HL-60 (cell line): ENCODE data around the gene TMOD1.

Source experiments
- GABPA ChIP-seq: IDR thresholded peaks from 2 replicates; pipeline ENCODE4 v1.6.1; 2012; ENCODE audit warnings: low read depth
- POLR2AphosphoS5 ChIP-seq: IDR thresholded peaks from 2 replicates; pipeline ENCODE4 v1.6.1; 2012; ENCODE audit warnings: low read depth
- SPI1 ChIP-seq: IDR thresholded peaks from 2 replicates; pipeline ENCODE4 v1.6.1; 2012; ENCODE audit warnings: low read depth, mild to moderate bottlenecking, borderline replicate concordance
- TF ChIP-seq, protein P1 (sequence below): IDR thresholded peaks from one replicate; pipeline ENCODE4 v1.5.1; 2011; ENCODE audit warnings: low read length, control low read depth, inconsistent platforms; ENCODE audit not compliant: insufficient read depth
- TF ChIP-seq, protein P2 (sequence below): IDR thresholded peaks from 2 replicates; pipeline ENCODE4 v1.6.1; 2012; ENCODE audit warnings: low read depth; ENCODE audit not compliant: insufficient replicate concordance

DNA sequence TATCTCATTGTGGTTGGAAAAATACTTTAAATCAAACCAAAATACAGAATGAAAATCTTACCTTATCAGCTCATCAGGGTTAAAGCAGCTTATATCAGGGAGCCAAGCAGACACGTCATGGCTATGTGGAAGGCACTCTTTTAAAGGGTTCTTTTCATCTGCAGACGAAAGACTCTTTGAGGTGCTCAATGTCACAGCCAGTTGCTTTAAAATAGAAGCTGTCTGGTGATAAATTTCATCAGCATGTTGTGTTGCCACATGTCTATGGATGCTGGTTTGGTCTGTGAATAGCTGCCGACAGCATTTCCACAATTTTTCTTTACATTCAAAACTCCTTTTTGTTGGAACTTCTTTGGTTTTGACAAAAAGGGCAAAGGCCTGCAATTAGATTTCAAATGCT lies 124.2 kb downstream of the TMOD1 start:
- TF ChIP-seq, protein P1, sequence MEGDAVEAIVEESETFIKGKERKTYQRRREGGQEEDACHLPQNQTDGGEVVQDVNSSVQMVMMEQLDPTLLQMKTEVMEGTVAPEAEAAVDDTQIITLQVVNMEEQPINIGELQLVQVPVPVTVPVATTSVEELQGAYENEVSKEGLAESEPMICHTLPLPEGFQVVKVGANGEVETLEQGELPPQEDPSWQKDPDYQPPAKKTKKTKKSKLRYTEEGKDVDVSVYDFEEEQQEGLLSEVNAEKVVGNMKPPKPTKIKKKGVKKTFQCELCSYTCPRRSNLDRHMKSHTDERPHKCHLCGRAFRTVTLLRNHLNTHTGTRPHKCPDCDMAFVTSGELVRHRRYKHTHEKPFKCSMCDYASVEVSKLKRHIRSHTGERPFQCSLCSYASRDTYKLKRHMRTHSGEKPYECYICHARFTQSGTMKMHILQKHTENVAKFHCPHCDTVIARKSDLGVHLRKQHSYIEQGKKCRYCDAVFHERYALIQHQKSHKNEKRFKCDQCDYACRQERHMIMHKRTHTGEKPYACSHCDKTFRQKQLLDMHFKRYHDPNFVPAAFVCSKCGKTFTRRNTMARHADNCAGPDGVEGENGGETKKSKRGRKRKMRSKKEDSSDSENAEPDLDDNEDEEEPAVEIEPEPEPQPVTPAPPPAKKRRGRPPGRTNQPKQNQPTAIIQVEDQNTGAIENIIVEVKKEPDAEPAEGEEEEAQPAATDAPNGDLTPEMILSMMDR: no peak
- TF ChIP-seq POLR2AphosphoS5 (no peak), GABPA (no peak), SPI1 (no peak)
- TF ChIP-seq, protein P2, sequence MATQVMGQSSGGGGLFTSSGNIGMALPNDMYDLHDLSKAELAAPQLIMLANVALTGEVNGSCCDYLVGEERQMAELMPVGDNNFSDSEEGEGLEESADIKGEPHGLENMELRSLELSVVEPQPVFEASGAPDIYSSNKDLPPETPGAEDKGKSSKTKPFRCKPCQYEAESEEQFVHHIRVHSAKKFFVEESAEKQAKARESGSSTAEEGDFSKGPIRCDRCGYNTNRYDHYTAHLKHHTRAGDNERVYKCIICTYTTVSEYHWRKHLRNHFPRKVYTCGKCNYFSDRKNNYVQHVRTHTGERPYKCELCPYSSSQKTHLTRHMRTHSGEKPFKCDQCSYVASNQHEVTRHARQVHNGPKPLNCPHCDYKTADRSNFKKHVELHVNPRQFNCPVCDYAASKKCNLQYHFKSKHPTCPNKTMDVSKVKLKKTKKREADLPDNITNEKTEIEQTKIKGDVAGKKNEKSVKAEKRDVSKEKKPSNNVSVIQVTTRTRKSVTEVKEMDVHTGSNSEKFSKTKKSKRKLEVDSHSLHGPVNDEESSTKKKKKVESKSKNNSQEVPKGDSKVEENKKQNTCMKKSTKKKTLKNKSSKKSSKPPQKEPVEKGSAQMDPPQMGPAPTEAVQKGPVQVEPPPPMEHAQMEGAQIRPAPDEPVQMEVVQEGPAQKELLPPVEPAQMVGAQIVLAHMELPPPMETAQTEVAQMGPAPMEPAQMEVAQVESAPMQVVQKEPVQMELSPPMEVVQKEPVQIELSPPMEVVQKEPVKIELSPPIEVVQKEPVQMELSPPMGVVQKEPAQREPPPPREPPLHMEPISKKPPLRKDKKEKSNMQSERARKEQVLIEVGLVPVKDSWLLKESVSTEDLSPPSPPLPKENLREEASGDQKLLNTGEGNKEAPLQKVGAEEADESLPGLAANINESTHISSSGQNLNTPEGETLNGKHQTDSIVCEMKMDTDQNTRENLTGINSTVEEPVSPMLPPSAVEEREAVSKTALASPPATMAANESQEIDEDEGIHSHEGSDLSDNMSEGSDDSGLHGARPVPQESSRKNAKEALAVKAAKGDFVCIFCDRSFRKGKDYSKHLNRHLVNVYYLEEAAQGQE: no peak
